GM23338 (cell line): Measurements from ENCODE around the gene OR1K1.

Experiments
- EZH2phosphoT487 ChIP-seq: fragments of 200-600 bp; sonication (generic); IDR thresholded peaks from one replicate; pipeline ENCODE4 v1.8.1; 2018; ENCODE audit warnings: antibody characterized with exemption; ENCODE audit not compliant: unreplicated experiment
- TF ChIP-seq, protein P1 (sequence below), 2 experiments: fragments of 200-600 bp in 1 of 2; sonication (generic) in 1 of 2; conservative IDR thresholded peaks; 2 replicates each; pipeline versions ENCODE4 v1.5.1 to v1.6.1; 2016 to 2017; ENCODE audit warnings: antibody characterized with exemption in 2 of 2, low read depth in 2 of 2, mild to moderate bottlenecking in 2 of 2, moderate library complexity in 1 of 2

DNA sequence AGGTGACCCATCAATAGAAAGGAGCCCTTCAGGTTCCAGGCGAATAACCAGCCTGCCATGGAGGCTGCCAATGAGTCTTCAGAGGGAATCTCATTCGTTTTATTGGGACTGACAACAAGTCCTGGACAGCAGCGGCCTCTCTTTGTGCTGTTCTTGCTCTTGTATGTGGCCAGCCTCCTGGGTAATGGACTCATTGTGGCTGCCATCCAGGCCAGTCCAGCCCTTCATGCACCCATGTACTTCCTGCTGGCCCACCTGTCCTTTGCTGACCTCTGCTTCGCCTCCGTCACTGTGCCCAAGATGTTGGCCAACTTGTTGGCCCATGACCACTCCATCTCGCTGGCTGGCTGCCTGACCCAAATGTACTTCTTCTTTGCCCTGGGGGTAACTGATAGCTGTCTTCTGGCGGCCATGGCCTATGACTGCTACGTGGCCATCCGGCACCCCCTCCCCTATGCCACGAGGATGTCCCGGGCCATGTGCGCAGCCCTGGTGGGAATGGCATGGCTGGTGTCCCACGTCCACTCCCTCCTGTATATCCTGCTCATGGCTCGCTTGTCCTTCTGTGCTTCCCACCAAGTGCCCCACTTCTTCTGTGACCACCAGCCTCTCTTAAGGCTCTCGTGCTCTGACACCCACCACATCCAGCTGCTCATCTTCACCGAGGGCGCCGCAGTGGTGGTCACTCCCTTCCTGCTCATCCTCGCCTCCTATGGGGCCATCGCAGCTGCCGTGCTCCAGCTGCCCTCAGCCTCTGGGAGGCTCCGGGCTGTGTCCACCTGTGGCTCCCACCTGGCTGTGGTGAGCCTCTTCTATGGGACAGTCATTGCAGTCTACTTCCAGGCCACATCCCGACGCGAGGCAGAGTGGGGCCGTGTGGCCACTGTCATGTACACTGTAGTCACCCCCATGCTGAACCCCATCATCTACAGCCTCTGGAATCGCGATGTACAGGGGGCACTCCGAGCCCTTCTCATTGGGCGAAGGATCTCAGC lies at the start of gene OR1K1:
- TF ChIP-seq, protein P1, sequence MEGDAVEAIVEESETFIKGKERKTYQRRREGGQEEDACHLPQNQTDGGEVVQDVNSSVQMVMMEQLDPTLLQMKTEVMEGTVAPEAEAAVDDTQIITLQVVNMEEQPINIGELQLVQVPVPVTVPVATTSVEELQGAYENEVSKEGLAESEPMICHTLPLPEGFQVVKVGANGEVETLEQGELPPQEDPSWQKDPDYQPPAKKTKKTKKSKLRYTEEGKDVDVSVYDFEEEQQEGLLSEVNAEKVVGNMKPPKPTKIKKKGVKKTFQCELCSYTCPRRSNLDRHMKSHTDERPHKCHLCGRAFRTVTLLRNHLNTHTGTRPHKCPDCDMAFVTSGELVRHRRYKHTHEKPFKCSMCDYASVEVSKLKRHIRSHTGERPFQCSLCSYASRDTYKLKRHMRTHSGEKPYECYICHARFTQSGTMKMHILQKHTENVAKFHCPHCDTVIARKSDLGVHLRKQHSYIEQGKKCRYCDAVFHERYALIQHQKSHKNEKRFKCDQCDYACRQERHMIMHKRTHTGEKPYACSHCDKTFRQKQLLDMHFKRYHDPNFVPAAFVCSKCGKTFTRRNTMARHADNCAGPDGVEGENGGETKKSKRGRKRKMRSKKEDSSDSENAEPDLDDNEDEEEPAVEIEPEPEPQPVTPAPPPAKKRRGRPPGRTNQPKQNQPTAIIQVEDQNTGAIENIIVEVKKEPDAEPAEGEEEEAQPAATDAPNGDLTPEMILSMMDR (conservative IDR thresholded peaks at IDR 0.05; ENCODE audit: low read depth in 2 of 2) = no peak
- no peak for TF ChIP-seq EZH2phosphoT487
